AG09309 (cell line): Measurements from ENCODE around the gene CINP.

Experiments
- DNase-seq: peaks from one replicate; pipeline ENCODE4 v3.0.0-alpha.2; 2010; ENCODE audit warnings: low read depth
- H3K4me3 ChIP-seq: 2 replicates; pipeline ENCODE4 v1.5.1; 2011; ENCODE audit warnings: mild to moderate bottlenecking, low read depth, low read length, moderate library complexity; ENCODE audit not compliant: control insufficient read depth
- CTCF ChIP-seq: IDR thresholded peaks from 2 replicates; pipeline ENCODE4 v1.5.1; 2011; ENCODE audit warnings: mild to moderate bottlenecking, low read depth, low read length, inconsistent platforms; ENCODE audit not compliant: insufficient read depth, control insufficient read depth; ENCODE audit errors: missing control alignments

Gene CINP

GRCh38 chr14:102319351-102320032 lies 43.2 kb downstream of the CINP start, which contains the start of gene ZNF839:
Gene ZNF839, plus strand, starts transcription at chr14:102319746. Its CDS starts 20 bp downstream, at chr14:102319766.
- peak within 1 kb of the TSS; percentile 78 for H3K4me3 ChIP-seq
- no peak for DNase-seq
- TF ChIP-seq CTCF, result no peak

- peak overlapping the region; percentile 78 for H3K4me3 ChIP-seq
- TF ChIP-seq CTCF, result no peak
- DNase-seq, result no peak
Observed at GRCh38 chr14:102318781-102319276, 43.9 kb downstream of the CINP start.

GRCh38 chr14:102317564-102318248 lies 45.0 kb downstream of the CINP start:
- peak overlapping the region; percentile 45 for H3K4me3 ChIP-seq

GRCh38 chr14:102316743-102317563 lies 45.7 kb downstream of the CINP start:
- peak overlapping the region; percentile 45 for H3K4me3 ChIP-seq
- peak; percentile 80 for TF ChIP-seq CTCF
- DNase-seq, result peak; percentile 72

More at GRCh38 chr14:102317564-102318248, 45.0 kb downstream of the CINP start:
- no peak for DNase-seq
- no peak for TF ChIP-seq CTCF

GRCh38 chr14:102316338-102316742 lies 46.4 kb downstream of the CINP start:
- peak overlapping the region; percentile 20 for H3K4me3 ChIP-seq
- DNase-seq, result no peak
- TF ChIP-seq CTCF, result no peak

- no peak overlapping the region for H3K4me3 ChIP-seq
- no peak for DNase-seq
Observed at GRCh38 chr14:102315121-102315520, 47.6 kb downstream of the CINP start.

More at GRCh38 chr14:102315121-102315520, 47.6 kb downstream of the CINP start:
- TF ChIP-seq CTCF, result no peak
